Measurements from ENCODE around the gene P2RY10.
"Not testable (repeated sequence)": the region's sequence is repeated elsewhere in the genome, so short reads cannot be mapped to it uniquely, and the experiment has no call there.

The P2RY10 gene, protein sequence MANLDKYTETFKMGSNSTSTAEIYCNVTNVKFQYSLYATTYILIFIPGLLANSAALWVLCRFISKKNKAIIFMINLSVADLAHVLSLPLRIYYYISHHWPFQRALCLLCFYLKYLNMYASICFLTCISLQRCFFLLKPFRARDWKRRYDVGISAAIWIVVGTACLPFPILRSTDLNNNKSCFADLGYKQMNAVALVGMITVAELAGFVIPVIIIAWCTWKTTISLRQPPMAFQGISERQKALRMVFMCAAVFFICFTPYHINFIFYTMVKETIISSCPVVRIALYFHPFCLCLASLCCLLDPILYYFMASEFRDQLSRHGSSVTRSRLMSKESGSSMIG

GRCh38 chrX:78945186-78945912 lies at the start of gene P2RY10:
TSS of gene P2RY10 (plus strand) at chrX:78945391. CDS start at chrX:78960521, 15,130 bp downstream.
- DNase-seq (ENCODE audit: extremely low read depth in 1 of 2, low read depth in 1 of 2), result peak in 1 of 2 donors; percentile 5

DNA sequence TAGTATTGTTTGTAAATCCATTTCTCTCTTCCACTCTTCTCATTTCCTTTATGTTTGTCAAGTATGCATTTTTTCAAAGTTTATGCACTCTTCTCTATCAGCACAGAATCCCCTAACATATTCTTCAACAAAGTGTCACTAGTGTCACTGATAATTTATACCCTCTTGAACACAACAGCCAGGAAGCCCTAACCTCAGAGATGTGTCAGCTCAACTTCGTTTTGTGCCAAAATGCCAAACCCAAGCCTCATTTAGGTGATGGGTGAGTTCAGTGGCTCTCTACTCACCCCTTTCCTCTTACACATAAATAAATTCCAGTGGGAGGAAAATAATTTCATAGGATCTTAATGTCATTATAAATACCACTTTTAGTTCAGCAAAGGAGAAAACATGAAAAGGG lies 22.4 kb upstream of the P2RY10 start:
- no peak for DNase-seq (ENCODE audit: extremely low read depth in 1 of 2, low read depth in 1 of 2)

GRCh38 chrX:78923198-78924015 lies 21.8 kb upstream of the P2RY10 start:
- DNase-seq (ENCODE audit: extremely low read depth in 1 of 2, low read depth in 1 of 2), result no peak

GRCh38 chrX:78931814-78932213 lies 13.4 kb upstream of the P2RY10 start:
- no peak for DNase-seq (ENCODE audit: extremely low read depth in 1 of 2, low read depth in 1 of 2)

- DNase-seq (ENCODE audit: extremely low read depth in 1 of 2, low read depth in 1 of 2), result no peak
These were observed 10.3 kb upstream of the P2RY10 start for GRCh38 chrX:78934866-78935265.

GRCh38 chrX:78944351-78944750 lies 840 bp upstream of the P2RY10 start:
- no peak for DNase-seq (ENCODE audit: extremely low read depth in 1 of 2, low read depth in 1 of 2)

GRCh38 chrX:78946178-78946931 lies 1.2 kb downstream of the P2RY10 start:
- DNase-seq (ENCODE audit: extremely low read depth in 1 of 2, low read depth in 1 of 2), result no peak

GRCh38 chrX:78950009-78950835 lies 5.0 kb downstream of the P2RY10 start:
- DNase-seq (ENCODE audit: extremely low read depth in 1 of 2, low read depth in 1 of 2), result no peak

DNA sequence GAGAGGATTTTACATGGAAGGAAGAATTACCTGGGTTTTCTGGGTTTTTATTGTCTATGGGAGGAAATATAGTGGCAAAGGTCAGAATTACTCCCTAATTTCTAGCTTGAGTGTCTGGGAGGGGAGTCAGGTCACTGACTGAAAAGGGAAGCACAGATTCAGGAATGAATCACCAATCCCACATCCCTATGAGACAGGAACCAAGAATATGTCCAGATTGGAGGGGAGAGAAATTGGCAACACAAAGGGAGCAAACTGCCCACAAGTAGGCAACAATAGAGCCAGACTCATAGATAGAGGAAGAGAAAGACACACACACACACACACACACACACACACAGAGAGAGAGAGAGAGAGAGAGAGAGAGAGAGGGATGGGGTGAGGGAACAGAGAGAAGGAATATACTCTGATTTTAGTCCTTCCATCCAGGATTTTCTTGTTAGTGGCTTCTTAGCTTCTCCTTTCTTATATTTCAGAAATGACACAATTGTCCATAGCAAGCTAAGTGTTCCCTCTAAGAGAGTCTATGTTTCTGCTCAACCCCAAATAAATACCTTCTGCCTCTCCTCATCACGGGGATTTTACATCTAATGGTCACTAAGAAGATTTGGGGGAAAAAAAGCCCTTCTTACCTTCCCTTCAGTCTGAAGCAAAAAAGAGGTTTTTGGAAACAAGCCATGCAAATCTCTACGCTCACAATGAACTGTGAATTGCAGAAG lies 12.0 kb downstream of the P2RY10 start:
- no peak for DNase-seq (ENCODE audit: extremely low read depth in 1 of 2, low read depth in 1 of 2)

GRCh38 chrX:78957768-78958130 lies 12.6 kb downstream of the P2RY10 start:
- no peak for DNase-seq (ENCODE audit: extremely low read depth in 1 of 2, low read depth in 1 of 2)

- DNase-seq (ENCODE audit: extremely low read depth in 1 of 2, low read depth in 1 of 2), result no peak
These were observed 13.4 kb downstream of the P2RY10 start for GRCh38 chrX:78958419-78959116.

DNA sequence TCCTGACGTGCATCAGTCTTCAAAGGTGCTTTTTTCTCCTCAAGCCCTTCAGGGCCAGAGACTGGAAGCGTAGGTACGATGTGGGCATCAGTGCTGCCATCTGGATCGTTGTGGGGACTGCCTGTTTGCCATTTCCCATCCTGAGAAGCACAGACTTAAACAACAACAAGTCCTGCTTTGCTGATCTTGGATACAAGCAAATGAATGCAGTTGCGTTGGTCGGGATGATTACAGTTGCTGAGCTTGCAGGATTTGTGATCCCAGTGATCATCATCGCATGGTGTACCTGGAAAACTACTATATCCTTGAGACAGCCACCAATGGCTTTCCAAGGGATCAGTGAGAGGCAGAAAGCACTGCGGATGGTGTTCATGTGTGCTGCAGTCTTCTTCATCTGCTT lies 15.7 kb downstream of the P2RY10 start:
- no peak for DNase-seq (ENCODE audit: extremely low read depth in 1 of 2, low read depth in 1 of 2)

DNA sequence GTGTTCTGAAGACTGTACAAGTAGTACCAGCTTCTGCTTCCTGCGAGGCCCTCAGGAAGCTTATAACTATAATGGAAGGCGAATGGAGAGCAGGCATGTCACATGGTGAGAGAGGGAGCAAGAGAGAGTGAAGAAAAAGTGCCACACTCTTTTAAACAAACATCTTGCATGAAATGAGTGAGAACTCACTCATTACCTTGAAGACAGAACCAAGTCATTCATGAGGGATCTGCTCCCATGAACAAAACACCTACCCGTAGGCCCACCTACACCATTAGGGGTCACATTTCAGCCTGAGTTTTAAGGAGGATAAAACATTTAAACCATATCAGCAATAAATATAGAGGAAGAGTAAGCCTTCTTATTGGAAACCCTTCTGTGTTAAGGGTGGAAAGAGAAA lies 19.4 kb downstream of the P2RY10 start:
- DNase-seq (ENCODE audit: extremely low read depth in 1 of 2, low read depth in 1 of 2), result no peak

- no peak for DNase-seq (ENCODE audit: extremely low read depth in 1 of 2, low read depth in 1 of 2)
These were observed 34.7 kb downstream of the P2RY10 start for GRCh38 chrX:78979789-78980464.

GRCh38 chrX:78989349-78989748 lies 44.2 kb downstream of the P2RY10 start:
- no peak for DNase-seq (ENCODE audit: extremely low read depth in 1 of 2, low read depth in 1 of 2)

DNA sequence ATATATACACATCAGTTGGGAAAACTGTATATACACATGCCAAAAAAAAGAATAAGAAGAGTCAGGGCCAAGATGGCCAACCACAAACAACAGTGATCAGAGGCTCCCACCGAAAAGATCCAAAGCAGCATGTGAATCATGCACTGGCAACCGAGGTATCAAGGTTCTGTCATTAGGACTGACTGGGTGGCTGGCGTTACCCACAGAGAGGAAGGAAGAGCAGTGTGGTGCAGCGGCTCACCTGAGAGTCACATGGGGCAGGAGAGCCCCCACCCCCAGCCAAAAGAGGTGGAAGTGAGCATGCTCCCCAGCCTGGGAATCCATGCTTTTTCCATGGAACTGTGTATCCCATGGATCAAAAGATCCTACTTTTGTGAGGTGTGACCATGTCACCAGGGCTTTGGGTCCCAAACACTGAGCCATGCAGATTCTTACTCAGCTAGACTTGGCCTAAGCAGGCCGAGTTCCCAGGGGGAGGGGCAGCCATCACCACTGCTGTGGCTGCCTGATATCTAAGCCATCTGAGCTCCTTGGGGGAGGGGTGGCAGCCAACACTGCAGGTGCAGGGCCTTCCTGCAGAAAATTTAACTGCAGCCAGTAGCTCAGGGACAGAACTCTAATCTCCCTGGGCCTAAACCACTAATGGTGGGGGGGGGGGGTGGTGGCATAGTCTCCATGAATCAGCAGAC lies 52.8 kb downstream of the P2RY10 start:
- DNase-seq (ENCODE audit: extremely low read depth in 1 of 2, low read depth in 1 of 2), result peak in 1 of 2 donors; percentile 1

DNA sequence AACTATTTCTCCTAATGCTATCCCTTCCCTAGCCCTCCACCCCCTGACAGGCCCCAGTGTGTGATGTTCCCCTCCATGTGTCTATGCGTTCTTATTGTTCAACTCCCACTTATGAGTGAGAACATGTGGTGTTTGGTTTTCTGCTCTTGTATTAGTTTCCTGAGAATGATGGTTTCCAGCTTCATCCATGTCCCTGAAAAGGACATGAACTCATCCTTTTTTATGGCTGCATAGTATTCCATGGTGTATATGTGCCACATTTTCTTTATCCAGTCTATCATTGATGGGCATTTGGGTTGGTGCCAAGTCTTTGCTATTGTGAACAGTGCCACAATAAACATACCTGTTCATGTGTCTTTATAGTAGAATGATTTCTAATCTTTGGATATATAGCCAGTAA lies 62.3 kb downstream of the P2RY10 start:
- DNase-seq (ENCODE audit: extremely low read depth in 1 of 2, low read depth in 1 of 2), result not testable (repeated sequence)

All from activated CD8-positive, alpha-beta memory T cell treated with anti-CD3 and anti-CD28 coated beads for 1 hour (primary cell).